HepG2 (cell line): ENCODE results near the gene LINGO3. TPM values are rescaled to one million over a fixed set of nuclear protein-coding genes. Genes with fewer than 3 reads are reported as not detected.

Experiments
- ATAC-seq: fragments of 200-7000 bp; cut with Tn5 transposase; 3 replicates; pipeline ENCODE4 v1.9.1; 2020; ENCODE audit warnings: mild to moderate bottlenecking, moderate library complexity
- BruUV-seq: library from RNA; stranded (reverse); fragments of 400-500 nt; replicated peaks from 2 replicates; lab custom pipeline; 2021; lab: Mats Ljungman, UMichigan
- CTCF ChIA-PET: fragments of 300-600 bp; formaldehyde crosslinking; extraction: SDS; loops from one replicate; lab custom pipeline; 2021; ENCODE audit warnings: low total read pairs, inconsistent platforms, low intra/inter-chr PET ratio; lab: Yijun Ruan, JAX
- POLR2A ChIA-PET: fragments of 350-600 bp; sonication (Branson Sonifier 250); formaldehyde crosslinking; loops from one replicate; lab custom pipeline; 2020; ENCODE audit warnings: antibody characterized with exemption, inconsistent platforms; lab: Yijun Ruan, JAX
- DNase-seq: peaks from one replicate; pipeline ENCODE4 v3.0.0-alpha.2; 2015; ENCODE audit warnings: low spot score
- FAIRE-seq: peaks from 3 replicates; lab custom pipeline; 2011; peaks lifted over from hg19 to GRCh38; lab: Jason Lieb, UNC
- H2AFZ ChIP-seq: one replicate; pipeline ENCODE4 v1.6.1; 2011; ENCODE audit warnings: low read length, inconsistent platforms
- H3K27ac ChIP-seq: fragments of 300-600 bp; 3 replicates; pipeline ENCODE4 v1.8.0; 2011; ENCODE audit warnings: mixed run types, mild to moderate bottlenecking, mixed read lengths, low read length, inconsistent platforms; ENCODE audit not compliant: insufficient read depth; ENCODE audit errors: extremely low read length
- H3K27me3 ChIP-seq, 2 experiments: fragments of 200-600 bp in 1 of 2; 2 replicates in 1 of 2; 3 replicates in 1 of 2; pipeline versions ENCODE4 v1.6.0 to v1.8.0; 2011; ENCODE audit warnings: low read length in 2 of 2, mild to moderate bottlenecking in 2 of 2, moderate library complexity in 2 of 2, inconsistent platforms in 1 of 2; ENCODE audit not compliant: insufficient read depth in 2 of 2, control insufficient read depth in 1 of 2
- H3K36me3 ChIP-seq, 2 experiments: fragments of 200-600 bp in 1 of 2; replicated peaks in 1 of 2; 2 replicates in 1 of 2; 3 replicates in 1 of 2; pipeline versions ENCODE4 v1.5.1 to v1.8.0; 2011; ENCODE audit warnings: low read length in 2 of 2, inconsistent platforms in 1 of 2; ENCODE audit not compliant: insufficient read depth in 2 of 2, control insufficient read depth in 1 of 2
- H3K4me1 ChIP-seq: 2 replicates; pipeline ENCODE4 v1.5.1; 2012; ENCODE audit warnings: low read length, inconsistent platforms; ENCODE audit not compliant: insufficient read depth
- H3K4me2 ChIP-seq: 2 replicates; pipeline ENCODE4 v1.6.0; 2011; ENCODE audit warnings: low read depth, low read length, inconsistent platforms
- H3K4me3 ChIP-seq, 3 experiments: fragments of 200-600 bp in 1 of 3; sonication (generic), shearing (Covaris generic) in 1 of 3; replicated peaks in 1 of 3; 2 replicates each; pipeline ENCODE4 v1.5.1; 2011 to 2016; ENCODE audit warnings: low read length in 3 of 3, inconsistent platforms in 2 of 3, low read depth in 2 of 3, mild to moderate bottlenecking in 2 of 3, control low read depth in 1 of 3, mixed read lengths in 1 of 3; ENCODE audit not compliant: insufficient read depth in 1 of 3
- H3K79me2 ChIP-seq: one replicate; pipeline ENCODE4 v1.6.1; 2011; ENCODE audit warnings: low read length, inconsistent platforms; ENCODE audit not compliant: insufficient read depth
- H3K9ac ChIP-seq: 2 replicates; pipeline ENCODE4 v1.6.0; 2011; ENCODE audit warnings: mild to moderate bottlenecking, low read depth, low read length, inconsistent platforms; ENCODE audit not compliant: insufficient read depth
- H3K9me3 ChIP-seq: 2 replicates; pipeline ENCODE4 v1.5.1; 2012; ENCODE audit warnings: mild to moderate bottlenecking, low read length
- H4K20me1 ChIP-seq: 2 replicates; pipeline ENCODE4 v1.6.0; 2011; ENCODE audit warnings: inconsistent platforms, mild to moderate bottlenecking, low read length, moderate library complexity; ENCODE audit not compliant: insufficient read depth
- AGO2 ChIP-seq: fragments of 200-400 bp; formaldehyde crosslinking; optimal IDR thresholded peaks from 2 replicates; pipeline ENCODE3; 2017; ENCODE audit warnings: mild to moderate bottlenecking, low read depth, low read length, moderate library complexity
- ELF4 ChIP-seq: sonication (generic); formaldehyde crosslinking; IDR thresholded peaks from 2 replicates; pipeline ENCODE4 v1.5.0; 2020; ENCODE audit warnings: missing genetic modification reagents, mild to moderate bottlenecking, moderate library complexity, borderline replicate concordance
- MAFG ChIP-seq: sonication (generic); formaldehyde crosslinking; IDR thresholded peaks from 2 replicates; pipeline ENCODE4 v1.5.1; 2020; ENCODE audit warnings: mild to moderate bottlenecking, missing genetic modification reagents
- MEIS2 ChIP-seq: sonication (generic); formaldehyde crosslinking; IDR thresholded peaks from 2 replicates; pipeline ENCODE4 v1.9.0; 2021; ENCODE audit warnings: mild to moderate bottlenecking, missing genetic modification reagents
- PCBP2 ChIP-seq: fragments of 200-400 bp; formaldehyde crosslinking; optimal IDR thresholded peaks from 2 replicates; pipeline ENCODE3; 2018; ENCODE audit warnings: low read length, low read depth; ENCODE audit not compliant: poor library complexity, severe bottlenecking
- RBFOX2 ChIP-seq: fragments of 200-400 bp; formaldehyde crosslinking; IDR thresholded peaks from 2 replicates; pipeline ENCODE4 v1.6.1; 2017; ENCODE audit warnings: low read depth, mild to moderate bottlenecking, low read length
- RBM22 ChIP-seq: fragments of 200-400 bp; formaldehyde crosslinking; optimal IDR thresholded peaks from 2 replicates; pipeline ENCODE3; 2017; ENCODE audit warnings: mild to moderate bottlenecking, low read length, moderate library complexity
- ZNF282 ChIP-seq: fragments of 450-650 bp; IDR thresholded peaks from 2 replicates; pipeline ENCODE4 v1.6.1; 2018; ENCODE audit not compliant: partially characterized antibody
- ZNF335 ChIP-seq: sonication (generic); formaldehyde crosslinking; IDR thresholded peaks from 2 replicates; pipeline ENCODE4 v1.4.0; 2020; ENCODE audit warnings: missing genetic modification reagents
- ZNF605 ChIP-seq: sonication (generic); formaldehyde crosslinking; IDR thresholded peaks from 2 replicates; pipeline ENCODE4 v1.8.0; 2022; ENCODE audit warnings: mild to moderate bottlenecking, missing genetic modification reagents
- ZSCAN31 ChIP-seq: sonication (generic); formaldehyde crosslinking; IDR thresholded peaks from 2 replicates; pipeline ENCODE4 v1.5.0; 2020; ENCODE audit warnings: low read depth, mild to moderate bottlenecking, missing genetic modification reagents
- WGBS: methylation state at CpG from one replicate; pipeline ENCODE4 v1.1.6; 2017; ENCODE audit warnings: low lambda C conversion rate; 5-methylcytosine and 5-hydroxymethylcytosine counted together
- in situ Hi-C: cut with HindIII; loops from 2 replicates; pipeline ENCODE4 v1.10.0; 2017; ENCODE audit warnings: low pct_unique_long_range_greater_than_20kb; ENCODE audit not compliant: extremely low pct_ligation_motif_present
- intact Hi-C: fragments of 100-400 bp; cut with micrococcal nuclease; formaldehyde crosslinking; loops from one replicate; pipeline ENCODE4 v1.10.0; 2022; ENCODE audit not compliant: unreplicated experiment
- polyA plus RNA-seq, 8 experiments: library from polyadenylated mRNA; depleted of rRNA in 3 of 8; stranded (reverse) in 7 of 8; unstranded in 1 of 8; fragments of >200 nt; fragmentation: Illumina TruSeq in 4 of 8; extraction: Trizol in 4 of 8; gene quantifications; 2 replicates each; pipeline versions ENCODE4 v1.2.1 to v1.2.3, GENCODE V29; 2011 to 2016; ENCODE audit warnings: low read depth in 4 of 8, missing spikeins in 1 of 8, mixed read lengths in 1 of 8; ENCODE audit not compliant: insufficient read depth in 1 of 8
- total RNA-seq, 5 experiments: library from RNA; depleted of rRNA; stranded (reverse); fragments of >200 nt; fragmentation: Illumina TruSeq; extraction: Trizol; gene quantifications; 2 replicates each; pipeline ENCODE4 v1.2.3, GENCODE V29; 2016; ENCODE audit warnings: low read depth in 1 of 5
- TF ChIP-seq, protein P1 (sequence below): IDR thresholded peaks from 2 replicates; pipeline ENCODE4 v1.6.1; 2016; ENCODE audit warnings: low read depth
- TF ChIP-seq, protein P2 (sequence below): sonication (generic); formaldehyde crosslinking; IDR thresholded peaks from 2 replicates; pipeline ENCODE4 v1.5.0; 2020; ENCODE audit warnings: missing genetic modification reagents

LINGO3 gene
- total and polyA plus RNA-seq, 2 of the 13 experiments (the other 11 are each of a cell fraction or from before 2014, with no cell fraction given) = not detected

DNA sequence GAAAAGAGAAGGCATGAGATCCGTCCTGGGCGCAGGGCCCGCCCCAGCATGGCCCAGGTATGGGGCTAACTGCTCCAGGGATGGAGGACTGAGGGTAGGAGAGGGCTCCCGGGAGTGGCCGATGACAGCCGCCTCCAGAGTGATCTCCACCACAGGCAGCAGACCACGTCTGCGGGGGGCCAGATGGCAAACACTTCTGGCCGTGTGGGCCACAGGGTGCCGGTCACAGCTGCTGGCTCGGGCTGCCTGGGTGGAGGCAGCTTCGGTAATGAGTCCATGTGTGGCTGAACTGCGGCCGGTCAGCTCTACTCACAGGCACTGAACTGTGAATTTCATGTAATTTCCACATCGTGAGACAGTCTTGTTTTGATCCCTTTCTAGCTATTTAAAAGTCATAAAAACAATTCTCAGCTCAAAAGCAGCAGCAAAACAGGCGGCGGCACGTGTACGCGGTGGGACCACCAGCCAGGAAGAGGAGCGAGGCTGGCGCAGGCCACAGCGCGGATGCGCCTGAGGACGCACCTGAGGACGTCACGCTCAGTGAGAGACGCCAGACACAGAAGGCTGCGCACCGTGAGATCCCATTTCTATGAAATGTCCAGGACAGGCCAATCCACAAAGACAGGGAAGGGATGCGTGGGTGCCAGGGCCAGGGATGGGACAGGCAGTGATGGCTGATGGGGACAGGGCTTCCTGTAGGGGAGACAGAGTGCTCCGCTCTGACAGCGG, 16.4 kb upstream of the LINGO3 start:
- H4K20me1 ChIP-seq = no peaks in the 10 kb centered on the region
- no peaks in the 10 kb centered on the region; a peak in 1 of 5 replicates for H3K27me3 ChIP-seq
- ChIA-PET POLR2A (no interaction called here), CTCF (no interaction called here)
- H3K9me3 ChIP-seq = no peaks in the 10 kb centered on the region
- BruUV-seq = no TSS peak
- H3K79me2 ChIP-seq = peaks cover 25% of the 10 kb centered on the region
- no peak overlapping the region for H3K9ac ChIP-seq
- no peak overlapping the region for H3K4me3 ChIP-seq
- DNase-seq (no peak), ATAC-seq (no peak), FAIRE-seq (no peak)
- H3K4me1 ChIP-seq = peaks cover 14% of the 10 kb centered on the region
- in situ Hi-C loops = no loop called here
- peaks cover 7 to 36% of the 10 kb centered on the region in 2 experiments; a peak in 4 of 5 replicates for H3K36me3 ChIP-seq
- H2AFZ ChIP-seq = no peak overlapping the region
- H3K27ac ChIP-seq = no peak overlapping the region
- intact Hi-C loops = no loop called here
- no peak overlapping the region for H3K4me2 ChIP-seq
- TF ChIP-seq RBFOX2 (peak; percentile 17; the same call in 1 of the 2 replicates), MAFG (no peak), RBM22 (peak; percentile 47), MEIS2 (CRISPR knock-in tag) (no peak), ZNF605 (CRISPR knock-in tag) (no peak), ZSCAN31 (CRISPR knock-in tag) (no peak), AGO2 (peak; percentile 47)
- 94% methylated on average over 26 of the region's 34 CpGs for WGBS

DNA sequence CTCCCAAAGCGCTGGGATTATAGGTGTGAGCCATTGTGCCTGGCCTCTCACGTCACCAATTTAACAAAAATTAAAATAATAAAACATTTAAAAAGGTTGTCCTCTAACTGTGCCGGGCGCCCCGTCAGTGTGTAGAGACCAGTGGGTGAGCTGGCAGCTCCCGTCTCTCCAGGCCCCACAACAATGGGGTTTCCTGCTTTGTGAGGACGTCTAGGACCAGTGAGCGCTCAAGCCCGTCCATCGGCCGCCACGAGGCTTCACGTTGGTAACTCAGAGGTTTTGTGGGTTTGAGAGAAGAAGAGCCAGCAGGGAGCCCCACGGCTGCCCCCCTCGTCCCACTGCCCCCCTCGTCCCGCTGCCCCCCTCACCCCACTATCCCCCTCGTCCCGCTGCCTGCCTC, 15.8 kb upstream of the LINGO3 start:
- ATAC-seq = no peak
- H3K9ac ChIP-seq = no peak overlapping the region
- intact Hi-C loops = no loop called here
- no peaks in the 10 kb centered on the region for H4K20me1 ChIP-seq
- WGBS = 91% methylated on average over 19 of the region's 19 CpGs
- no peak for FAIRE-seq
- in situ Hi-C loops = no loop called here
- BruUV-seq = no TSS peak
- no peaks in the 10 kb centered on the region for H3K9me3 ChIP-seq
- H3K4me3 ChIP-seq = no peak overlapping the region
- H3K27ac ChIP-seq = no peak overlapping the region
- peaks cover 20% of the 10 kb centered on the region for H3K4me1 ChIP-seq
- TF ChIP-seq, protein P1, sequence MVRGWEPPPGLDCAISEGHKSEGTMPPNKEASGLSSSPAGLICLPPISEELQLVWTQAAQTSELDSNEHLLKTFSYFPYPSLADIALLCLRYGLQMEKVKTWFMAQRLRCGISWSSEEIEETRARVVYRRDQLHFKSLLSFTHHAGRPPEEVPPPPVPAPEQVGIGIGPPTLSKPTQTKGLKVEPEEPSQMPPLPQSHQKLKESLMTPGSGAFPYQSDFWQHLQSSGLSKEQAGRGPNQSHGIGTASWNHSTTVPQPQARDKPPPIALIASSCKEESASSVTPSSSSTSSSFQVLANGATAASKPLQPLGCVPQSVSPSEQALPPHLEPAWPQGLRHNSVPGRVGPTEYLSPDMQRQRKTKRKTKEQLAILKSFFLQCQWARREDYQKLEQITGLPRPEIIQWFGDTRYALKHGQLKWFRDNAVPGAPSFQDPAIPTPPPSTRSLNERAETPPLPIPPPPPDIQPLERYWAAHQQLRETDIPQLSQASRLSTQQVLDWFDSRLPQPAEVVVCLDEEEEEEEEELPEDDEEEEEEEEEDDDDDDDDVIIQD = no peak
- TF ChIP-seq ELF4 (CRISPR knock-in tag) (no peak), ZNF335 (CRISPR knock-in tag) (no peak), ZNF282 (no peak), PCBP2 (no peak)
- TF ChIP-seq, protein P2, sequence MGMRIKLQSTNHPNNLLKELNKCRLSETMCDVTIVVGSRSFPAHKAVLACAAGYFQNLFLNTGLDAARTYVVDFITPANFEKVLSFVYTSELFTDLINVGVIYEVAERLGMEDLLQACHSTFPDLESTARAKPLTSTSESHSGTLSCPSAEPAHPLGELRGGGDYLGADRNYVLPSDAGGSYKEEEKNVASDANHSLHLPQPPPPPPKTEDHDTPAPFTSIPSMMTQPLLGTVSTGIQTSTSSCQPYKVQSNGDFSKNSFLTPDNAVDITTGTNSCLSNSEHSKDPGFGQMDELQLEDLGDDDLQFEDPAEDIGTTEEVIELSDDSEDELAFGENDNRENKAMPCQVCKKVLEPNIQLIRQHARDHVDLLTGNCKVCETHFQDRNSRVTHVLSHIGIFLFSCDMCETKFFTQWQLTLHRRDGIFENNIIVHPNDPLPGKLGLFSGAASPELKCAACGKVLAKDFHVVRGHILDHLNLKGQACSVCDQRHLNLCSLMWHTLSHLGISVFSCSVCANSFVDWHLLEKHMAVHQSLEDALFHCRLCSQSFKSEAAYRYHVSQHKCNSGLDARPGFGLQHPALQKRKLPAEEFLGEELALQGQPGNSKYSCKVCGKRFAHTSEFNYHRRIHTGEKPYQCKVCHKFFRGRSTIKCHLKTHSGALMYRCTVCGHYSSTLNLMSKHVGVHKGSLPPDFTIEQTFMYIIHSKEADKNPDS = no peak
- no peak overlapping the region for H3K4me2 ChIP-seq
- ChIA-PET POLR2A (no interaction called here), CTCF (no interaction called here)
- peaks cover 18% of the 10 kb centered on the region for H3K79me2 ChIP-seq
- peaks cover 7 to 36% of the 10 kb centered on the region in 2 experiments; a peak in 4 of 5 replicates for H3K36me3 ChIP-seq
- DNase-seq = no peak
- H2AFZ ChIP-seq = no peak overlapping the region
- H3K27me3 ChIP-seq = no peaks in the 10 kb centered on the region; a peak in 1 of 5 replicates
